PFSK-1 (cell line): ENCODE data around the gene SCO2.

ENCODE experiments used
- FOXP2 ChIP-seq: optimal IDR thresholded peaks from 2 replicates; pipeline ENCODE3; 2011; ENCODE audit warnings: borderline replicate concordance, control low read depth, inconsistent platforms; ENCODE audit not compliant: insufficient read depth; ENCODE audit errors: extremely low read length, extremely low read depth
- POLR2AphosphoS5 ChIP-seq: IDR thresholded peaks from 2 replicates; pipeline ENCODE4 v1.6.1; 2012; ENCODE audit warnings: low read depth, mild to moderate bottlenecking, control low read depth, low read length, moderate library complexity
- SIN3A ChIP-seq: IDR thresholded peaks from 2 replicates; pipeline ENCODE4 v1.6.1; 2012; ENCODE audit warnings: mild to moderate bottlenecking, low read length, moderate library complexity, borderline replicate concordance; ENCODE audit not compliant: insufficient read depth
- TAF1 ChIP-seq: IDR thresholded peaks from 2 replicates; pipeline ENCODE4 v1.6.1; 2012; ENCODE audit warnings: low read length, control low read depth, borderline replicate concordance; ENCODE audit not compliant: insufficient read depth
- TF ChIP-seq, protein P1 (sequence below), 2 experiments: IDR thresholded peaks; 2 replicates each; pipeline versions ENCODE4 v1.6.1 to v1.8.0; 2011 to 2012; ENCODE audit warnings: low read depth in 2 of 2, low read length in 2 of 2, control low read depth in 1 of 2, inconsistent platforms in 1 of 2, mild to moderate bottlenecking in 1 of 2, moderate library complexity in 1 of 2; ENCODE audit not compliant: insufficient read depth in 1 of 2

Gene SCO2

DNA sequence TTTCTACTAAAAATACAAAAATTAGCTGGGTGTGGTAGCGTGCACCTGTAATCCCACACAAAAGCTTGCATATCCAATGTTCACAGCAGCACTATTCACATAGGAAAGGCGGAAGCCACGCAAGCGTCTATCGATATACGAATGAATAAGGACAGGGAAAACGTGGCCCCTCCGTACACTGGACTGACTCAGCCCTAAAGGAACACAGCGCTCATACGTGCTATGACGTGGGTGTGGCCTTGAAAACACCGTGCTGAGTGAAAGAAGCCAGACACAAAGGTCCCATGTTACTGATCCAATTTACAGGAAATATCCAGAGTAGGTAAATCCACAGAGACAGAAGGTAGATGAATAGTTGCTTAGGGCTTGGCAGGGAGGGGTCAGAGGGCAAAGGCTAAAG lies 24.9 kb downstream of the SCO2 start:
- TF ChIP-seq SIN3A (no peak), TAF1 (no peak)

DNA sequence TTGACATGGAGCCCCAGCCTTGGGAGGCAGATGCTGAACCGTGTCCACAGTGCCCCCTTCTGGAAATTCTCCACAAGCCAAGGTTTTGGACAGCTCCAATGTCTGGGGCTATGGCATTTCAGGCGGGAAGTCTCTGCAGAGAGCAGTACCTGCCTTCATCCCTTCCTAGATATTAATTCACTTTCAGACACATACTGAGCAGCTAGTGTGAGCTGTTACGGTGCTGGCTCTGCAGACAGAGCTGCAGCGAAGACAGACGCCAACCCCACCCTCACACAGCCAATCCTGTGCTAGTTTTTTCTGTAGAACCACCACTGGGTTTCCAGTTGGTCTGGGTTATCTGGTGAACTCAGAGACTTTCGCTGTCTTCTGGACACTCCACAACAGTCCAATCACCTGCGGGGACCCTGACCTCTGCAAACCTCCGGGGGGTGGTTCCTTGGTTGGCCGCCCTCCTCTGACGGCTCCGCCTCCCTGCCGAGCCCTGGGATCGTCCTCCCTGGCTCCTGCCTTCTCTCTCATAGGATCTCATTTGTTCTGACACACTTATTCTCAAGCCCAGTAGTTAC lies 27.0 kb downstream of the SCO2 start:
- TF ChIP-seq, protein P1, sequence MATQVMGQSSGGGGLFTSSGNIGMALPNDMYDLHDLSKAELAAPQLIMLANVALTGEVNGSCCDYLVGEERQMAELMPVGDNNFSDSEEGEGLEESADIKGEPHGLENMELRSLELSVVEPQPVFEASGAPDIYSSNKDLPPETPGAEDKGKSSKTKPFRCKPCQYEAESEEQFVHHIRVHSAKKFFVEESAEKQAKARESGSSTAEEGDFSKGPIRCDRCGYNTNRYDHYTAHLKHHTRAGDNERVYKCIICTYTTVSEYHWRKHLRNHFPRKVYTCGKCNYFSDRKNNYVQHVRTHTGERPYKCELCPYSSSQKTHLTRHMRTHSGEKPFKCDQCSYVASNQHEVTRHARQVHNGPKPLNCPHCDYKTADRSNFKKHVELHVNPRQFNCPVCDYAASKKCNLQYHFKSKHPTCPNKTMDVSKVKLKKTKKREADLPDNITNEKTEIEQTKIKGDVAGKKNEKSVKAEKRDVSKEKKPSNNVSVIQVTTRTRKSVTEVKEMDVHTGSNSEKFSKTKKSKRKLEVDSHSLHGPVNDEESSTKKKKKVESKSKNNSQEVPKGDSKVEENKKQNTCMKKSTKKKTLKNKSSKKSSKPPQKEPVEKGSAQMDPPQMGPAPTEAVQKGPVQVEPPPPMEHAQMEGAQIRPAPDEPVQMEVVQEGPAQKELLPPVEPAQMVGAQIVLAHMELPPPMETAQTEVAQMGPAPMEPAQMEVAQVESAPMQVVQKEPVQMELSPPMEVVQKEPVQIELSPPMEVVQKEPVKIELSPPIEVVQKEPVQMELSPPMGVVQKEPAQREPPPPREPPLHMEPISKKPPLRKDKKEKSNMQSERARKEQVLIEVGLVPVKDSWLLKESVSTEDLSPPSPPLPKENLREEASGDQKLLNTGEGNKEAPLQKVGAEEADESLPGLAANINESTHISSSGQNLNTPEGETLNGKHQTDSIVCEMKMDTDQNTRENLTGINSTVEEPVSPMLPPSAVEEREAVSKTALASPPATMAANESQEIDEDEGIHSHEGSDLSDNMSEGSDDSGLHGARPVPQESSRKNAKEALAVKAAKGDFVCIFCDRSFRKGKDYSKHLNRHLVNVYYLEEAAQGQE (IDR thresholded peaks at IDR 0.05; ENCODE audit: insufficient read depth in 1 of 2, low read depth in 2 of 2, low read length in 2 of 2), result peak; percentile 77 to 89
- TF ChIP-seq SIN3A, result no peak

DNA sequence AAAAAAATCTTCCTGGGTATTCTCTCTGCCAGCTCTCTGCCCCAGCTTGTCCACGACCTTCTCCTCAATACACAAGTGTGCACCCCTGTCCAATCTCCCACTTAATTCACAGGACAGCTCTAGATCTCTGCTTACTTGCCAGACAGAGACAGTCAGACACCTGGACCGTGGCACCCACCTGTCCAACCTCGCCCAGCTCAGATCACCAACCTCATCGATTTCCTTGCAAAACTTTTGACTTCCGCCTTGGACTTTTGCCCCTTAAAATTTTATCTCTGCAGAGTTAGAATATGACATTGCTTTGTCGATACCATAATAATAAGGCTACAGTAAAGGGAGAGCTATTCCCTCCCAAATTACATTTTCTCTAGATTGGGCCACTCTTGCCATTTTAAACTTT lies 28.3 kb downstream of the SCO2 start:
- TF ChIP-seq SIN3A, result no peak
- no peak for TF ChIP-seq POLR2AphosphoS5
- TF ChIP-seq, protein P1 (IDR thresholded peaks at IDR 0.05; ENCODE audit: insufficient read depth in 1 of 2, low read depth in 2 of 2, low read length in 2 of 2), result no peak
- no peak for TF ChIP-seq TAF1
- TF ChIP-seq FOXP2, result no peak

DNA sequence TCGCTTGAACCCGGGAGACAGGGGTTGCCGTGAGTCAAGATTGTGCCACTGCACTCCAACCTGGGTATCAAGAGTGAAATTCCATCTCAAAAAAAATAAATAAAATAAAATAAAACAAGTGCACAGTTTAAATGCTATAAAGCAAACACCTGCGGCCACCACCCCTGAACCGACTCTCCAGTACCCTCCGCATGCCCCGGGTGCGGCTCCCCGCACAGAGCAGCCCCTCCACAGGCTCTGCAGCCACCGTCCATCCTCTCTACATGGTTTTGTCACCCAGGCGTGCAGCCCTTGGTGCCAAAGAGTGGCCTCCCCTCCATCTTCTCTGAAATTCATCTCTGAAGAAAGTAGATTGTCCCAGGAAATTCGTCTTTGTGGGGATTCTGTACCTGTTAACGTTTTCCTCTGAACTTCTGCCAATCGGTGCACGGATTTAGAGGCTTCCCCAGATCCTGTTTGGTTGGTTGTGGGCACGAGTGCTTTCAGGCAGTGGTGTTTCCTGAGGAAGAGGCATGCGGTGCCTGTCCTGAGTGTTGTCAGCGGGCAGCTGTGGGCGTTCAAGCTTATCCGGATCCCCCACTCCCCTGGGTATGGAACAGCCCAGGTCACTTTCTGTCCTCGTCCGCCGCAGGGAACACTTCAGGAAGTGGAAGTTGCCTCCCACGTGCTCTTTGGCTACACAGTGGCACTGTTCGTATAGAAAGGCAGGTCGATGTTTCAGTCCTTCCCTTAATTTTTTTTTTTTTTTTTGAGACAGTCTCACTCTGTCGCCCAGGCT lies 34.7 kb downstream of the SCO2 start:
- no peak for TF ChIP-seq TAF1

DNA sequence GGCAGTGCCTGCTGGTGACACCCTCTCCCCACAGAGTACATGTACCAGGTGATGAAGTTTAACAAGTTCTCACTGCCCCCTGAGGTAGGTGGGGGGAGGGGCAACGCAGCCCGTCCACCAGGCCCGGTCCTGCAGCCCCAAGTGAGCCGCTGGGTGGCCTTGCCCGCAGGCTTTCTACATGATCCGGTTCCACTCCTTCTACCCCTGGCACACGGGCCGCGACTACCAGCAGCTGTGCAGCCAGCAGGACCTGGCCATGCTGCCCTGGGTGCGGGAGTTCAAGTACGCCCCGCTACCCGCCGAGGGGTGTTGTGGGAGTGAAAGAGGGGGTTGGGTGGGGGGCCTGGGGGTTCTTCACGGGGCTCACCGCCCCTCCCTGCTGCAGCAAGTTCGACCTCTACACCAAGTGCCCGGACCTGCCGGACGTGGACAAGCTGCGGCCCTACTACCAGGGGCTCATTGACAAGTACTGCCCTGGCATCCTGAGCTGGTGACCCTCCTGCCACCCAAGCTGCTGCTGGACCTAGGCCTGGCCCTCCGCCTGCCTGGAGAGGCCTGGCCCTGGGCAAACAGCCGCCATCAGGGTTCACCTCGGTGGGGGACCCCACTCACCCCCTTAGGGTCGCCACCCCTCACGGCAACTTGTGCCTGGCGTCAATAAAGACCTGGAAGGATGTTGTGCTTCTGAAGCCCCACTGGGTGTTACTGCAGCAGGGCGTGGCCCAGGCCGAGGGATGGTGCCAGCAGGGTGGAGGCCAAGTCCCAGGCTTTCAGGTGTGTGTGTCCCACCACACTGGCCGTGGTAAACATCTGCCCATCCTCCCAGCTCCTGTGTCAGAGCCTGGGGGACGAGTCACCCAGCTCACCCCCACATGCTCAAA lies 35.8 kb downstream of the SCO2 start:
- TF ChIP-seq, protein P1 (IDR thresholded peaks at IDR 0.05; ENCODE audit: insufficient read depth in 1 of 2, low read depth in 2 of 2, low read length in 2 of 2), result no peak
- no peak for TF ChIP-seq POLR2AphosphoS5

DNA sequence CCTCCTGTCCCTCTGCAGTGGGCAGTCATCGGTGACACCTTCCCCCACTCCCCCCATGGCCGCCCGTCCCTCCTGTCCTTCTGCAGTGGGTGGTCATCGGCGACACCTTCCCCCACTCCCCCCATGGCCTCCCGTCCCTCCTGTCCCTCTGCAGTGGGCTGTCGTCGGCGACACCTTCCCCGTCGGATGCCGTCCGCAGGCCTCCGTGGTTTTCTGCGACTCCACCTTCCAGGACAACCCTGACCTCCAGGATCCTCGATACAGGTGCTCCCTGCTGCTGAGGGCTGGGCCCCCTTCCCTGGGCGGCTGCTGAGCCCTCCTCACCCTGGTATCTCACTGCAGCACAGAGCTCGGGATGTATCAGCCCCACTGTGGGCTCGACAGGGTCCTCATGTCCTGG lies 36.5 kb downstream of the SCO2 start:
- TF ChIP-seq, protein P1 (IDR thresholded peaks at IDR 0.05; ENCODE audit: insufficient read depth in 1 of 2, low read depth in 2 of 2, low read length in 2 of 2), result no peak
- no peak for TF ChIP-seq SIN3A
- no peak for TF ChIP-seq POLR2AphosphoS5
- no peak for TF ChIP-seq TAF1
- TF ChIP-seq FOXP2, result no peak
